Hepatocyte (in vitro differentiated cells): Measurements from ENCODE around the gene ARSA. TPM values are rescaled to one million over a fixed set of nuclear protein-coding genes. Genes with fewer than 3 reads are reported as not detected.

Experiments used
- DNase-seq: peaks from one replicate; pipeline ENCODE4 v3.0.0-alpha.2; 2016; ENCODE audit warnings: low spot score
- H2AFZ ChIP-seq: fragments of 200-600 bp; sonication (generic); 2 replicates; pipeline ENCODE4 v1.6.0; 2016; ENCODE audit warnings: antibody characterized with exemption, mild to moderate bottlenecking
- H3K27ac ChIP-seq: fragments of 200-600 bp; sonication (generic); 2 replicates; pipeline ENCODE4 v1.5.1; 2016; ENCODE audit warnings: mild to moderate bottlenecking
- H3K27me3 ChIP-seq: fragments of 200-600 bp; sonication (generic); 2 replicates; pipeline ENCODE4 v1.6.1; 2016
- H3K36me3 ChIP-seq: fragments of 200-600 bp; sonication (generic); replicated peaks from 2 replicates; pipeline ENCODE4 v1.5.1; 2016; ENCODE audit warnings: low read depth; ENCODE audit not compliant: insufficient read depth
- H3K4me1 ChIP-seq: fragments of 200-600 bp; sonication (generic); 2 replicates; pipeline ENCODE4 v1.5.1; 2016; ENCODE audit warnings: mild to moderate bottlenecking, moderate library complexity; ENCODE audit not compliant: insufficient read depth
- H3K4me2 ChIP-seq: fragments of 200-600 bp; sonication (generic); 2 replicates; pipeline ENCODE4 v1.6.0; 2016
- H3K4me3 ChIP-seq: fragments of 200-600 bp; sonication (generic); 2 replicates; pipeline ENCODE4 v1.5.1; 2016; ENCODE audit warnings: mild to moderate bottlenecking
- H3K79me2 ChIP-seq: fragments of 200-600 bp; sonication (generic); 2 replicates; pipeline ENCODE4 v1.6.0; 2017; ENCODE audit warnings: mild to moderate bottlenecking
- H3K9me2 ChIP-seq: fragments of 200-600 bp; sonication (generic); replicated peaks from 2 replicates; pipeline ENCODE4 v1.6.0; 2017; ENCODE audit warnings: mild to moderate bottlenecking; ENCODE audit not compliant: insufficient read depth
- H3K9me3 ChIP-seq: fragments of 200-600 bp; sonication (generic); 2 replicates; pipeline ENCODE4 v1.5.1; 2016; ENCODE audit warnings: low read depth, mild to moderate bottlenecking
- H4K20me1 ChIP-seq: fragments of 200-600 bp; sonication (generic); 2 replicates; pipeline ENCODE4 v1.6.0; 2016; ENCODE audit warnings: mild to moderate bottlenecking; ENCODE audit not compliant: insufficient read depth, poor library complexity, severe bottlenecking
- EZH2 ChIP-seq: fragments of 200-600 bp; sonication (generic); IDR thresholded peaks from 2 replicates; pipeline ENCODE4 v1.6.1; 2016; ENCODE audit warnings: antibody characterized with exemption, mild to moderate bottlenecking, borderline replicate concordance
- EZH2phosphoT487 ChIP-seq: fragments of 200-600 bp; sonication (generic); IDR thresholded peaks from one replicate; pipeline ENCODE4 v1.6.1; 2018; ENCODE audit warnings: antibody characterized with exemption, mild to moderate bottlenecking, low read depth, moderate library complexity; ENCODE audit not compliant: unreplicated experiment, severe bottlenecking
- WGBS: methylation state at CpG from one replicate; pipeline ENCODE4 v1.1.6; 2016; ENCODE audit warnings: low lambda C conversion rate; ENCODE audit errors: missing lambda C conversion rate; 5-methylcytosine and 5-hydroxymethylcytosine counted together
- polyA plus RNA-seq: library from polyadenylated mRNA; unstranded; fragments of >200 nt; fragmentation: Nextera tagmentation; extraction: Ambion mirVana; gene quantifications from 2 replicates; pipeline ENCODE4 v1.2.1, GENCODE V29; 2016
- total RNA-seq: library from RNA; depleted of rRNA; stranded (reverse); fragments of >200 nt; gene quantifications from 2 replicates; pipeline ENCODE4 v1.2.3, GENCODE V29; 2014
- TF ChIP-seq, protein P1 (sequence below): fragments of 200-600 bp; sonication (generic); IDR thresholded peaks from 2 replicates; pipeline ENCODE4 v1.5.1; 2016; ENCODE audit warnings: antibody characterized with exemption, mild to moderate bottlenecking; ENCODE audit not compliant: poor library complexity

ARSA gene
- total and polyA plus RNA-seq, 2 experiments from 2014 or later, result 20.6 to 31.3 TPM

DNA sequence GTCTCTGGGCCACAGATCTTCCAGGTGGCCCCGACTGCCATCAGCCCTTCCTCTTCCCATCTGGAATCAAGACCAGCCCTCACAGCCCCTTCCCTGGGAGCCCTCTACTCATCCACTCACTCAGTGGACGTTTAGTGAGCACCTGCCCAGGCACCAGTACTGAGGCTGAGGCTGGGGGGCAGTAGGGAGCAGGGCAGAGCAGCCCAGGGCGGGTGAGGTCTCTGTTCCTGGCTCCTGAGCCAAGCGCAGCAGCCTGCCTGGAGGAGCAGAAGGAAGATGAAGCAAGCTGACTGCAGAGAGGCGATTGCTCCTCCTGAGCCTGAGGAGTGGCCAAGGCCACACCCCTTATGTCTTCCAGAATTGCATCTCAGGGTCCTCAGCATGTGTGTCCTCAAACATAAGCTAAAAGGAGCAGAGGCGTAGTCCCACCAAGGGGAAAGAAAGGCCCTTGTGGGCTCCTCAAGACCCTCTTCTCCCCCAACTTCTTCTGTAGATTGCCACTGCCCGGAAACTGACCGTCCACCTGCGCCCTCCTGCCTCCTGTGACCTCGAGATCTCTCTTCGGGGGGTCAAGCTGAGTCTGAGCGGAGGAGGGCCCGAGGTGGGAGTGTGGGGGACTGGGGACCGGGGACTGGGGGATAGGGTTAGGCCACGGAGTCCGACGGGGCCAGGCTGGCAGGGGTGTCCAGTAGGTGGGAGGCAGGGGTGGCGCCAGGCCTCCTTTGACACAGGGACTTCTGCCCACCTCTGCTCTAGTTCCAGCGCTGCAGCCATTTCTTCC is 21.6 kb downstream of the ARSA start:
- WGBS, result 68% methylated on average over 13 of the region's 19 CpGs
- no peak overlapping the region for H3K27ac ChIP-seq
- no peak overlapping the region for H3K4me3 ChIP-seq
- H3K79me2 ChIP-seq, result no peaks in the 10 kb centered on the region
- H3K36me3 ChIP-seq, result no peaks in the 10 kb centered on the region
- no peaks in the 10 kb centered on the region for H3K9me2 ChIP-seq
- H2AFZ ChIP-seq, result no peak overlapping the region
- no peak for DNase-seq
- H3K4me2 ChIP-seq, result no peak overlapping the region
- no peaks in the 10 kb centered on the region for H4K20me1 ChIP-seq
- no peaks in the 10 kb centered on the region for H3K4me1 ChIP-seq
- H3K9me3 ChIP-seq, result no peaks in the 10 kb centered on the region
- TF ChIP-seq, protein P1, sequence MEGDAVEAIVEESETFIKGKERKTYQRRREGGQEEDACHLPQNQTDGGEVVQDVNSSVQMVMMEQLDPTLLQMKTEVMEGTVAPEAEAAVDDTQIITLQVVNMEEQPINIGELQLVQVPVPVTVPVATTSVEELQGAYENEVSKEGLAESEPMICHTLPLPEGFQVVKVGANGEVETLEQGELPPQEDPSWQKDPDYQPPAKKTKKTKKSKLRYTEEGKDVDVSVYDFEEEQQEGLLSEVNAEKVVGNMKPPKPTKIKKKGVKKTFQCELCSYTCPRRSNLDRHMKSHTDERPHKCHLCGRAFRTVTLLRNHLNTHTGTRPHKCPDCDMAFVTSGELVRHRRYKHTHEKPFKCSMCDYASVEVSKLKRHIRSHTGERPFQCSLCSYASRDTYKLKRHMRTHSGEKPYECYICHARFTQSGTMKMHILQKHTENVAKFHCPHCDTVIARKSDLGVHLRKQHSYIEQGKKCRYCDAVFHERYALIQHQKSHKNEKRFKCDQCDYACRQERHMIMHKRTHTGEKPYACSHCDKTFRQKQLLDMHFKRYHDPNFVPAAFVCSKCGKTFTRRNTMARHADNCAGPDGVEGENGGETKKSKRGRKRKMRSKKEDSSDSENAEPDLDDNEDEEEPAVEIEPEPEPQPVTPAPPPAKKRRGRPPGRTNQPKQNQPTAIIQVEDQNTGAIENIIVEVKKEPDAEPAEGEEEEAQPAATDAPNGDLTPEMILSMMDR, result no peak
- TF ChIP-seq EZH2phosphoT487 (no peak), EZH2 (no peak)
- peaks cover 22% of the 10 kb centered on the region for H3K27me3 ChIP-seq

DNA sequence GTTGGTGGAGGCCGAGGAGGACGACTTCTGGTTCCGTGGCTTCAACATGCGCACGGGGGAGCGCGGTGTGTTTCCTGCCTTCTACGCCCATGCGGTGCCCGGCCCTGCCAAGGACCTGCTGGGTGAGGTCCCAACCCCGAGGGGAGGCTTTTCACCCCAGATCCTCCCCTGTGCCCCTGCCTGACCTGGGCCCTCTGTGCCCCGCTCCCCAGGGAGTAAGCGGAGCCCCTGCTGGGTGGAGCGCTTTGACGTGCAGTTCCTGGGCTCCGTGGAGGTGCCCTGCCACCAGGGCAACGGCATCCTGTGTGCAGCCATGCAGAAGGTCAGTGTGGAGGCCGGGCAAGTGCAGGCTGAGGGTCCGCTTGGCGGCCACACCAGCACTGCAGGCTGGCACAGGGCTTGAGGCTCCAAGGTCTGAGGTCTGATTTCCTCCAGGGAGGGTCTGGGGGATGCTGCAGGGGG is 22.3 kb downstream of the ARSA start:
- Histone ChIP-seq H3K36me3 (no peaks in the 10 kb centered on the region), H3K4me1 (peaks cover 3% of the 10 kb centered on the region), H3K9me3 (no peaks in the 10 kb centered on the region), H3K79me2 (no peaks in the 10 kb centered on the region), H2AFZ (no peak overlapping the region), H3K9me2 (no peaks in the 10 kb centered on the region), H3K4me3 (no peak overlapping the region), H4K20me1 (no peaks in the 10 kb centered on the region), H3K27ac (no peak overlapping the region), H3K27me3 (peaks cover 27% of the 10 kb centered on the region), H3K4me2 (no peak overlapping the region)
- TF ChIP-seq EZH2, result no peak
- TF ChIP-seq, protein P1, result no peak
- no peak for DNase-seq
- 93% methylated on average over 16 of the region's 20 CpGs for WGBS

DNA sequence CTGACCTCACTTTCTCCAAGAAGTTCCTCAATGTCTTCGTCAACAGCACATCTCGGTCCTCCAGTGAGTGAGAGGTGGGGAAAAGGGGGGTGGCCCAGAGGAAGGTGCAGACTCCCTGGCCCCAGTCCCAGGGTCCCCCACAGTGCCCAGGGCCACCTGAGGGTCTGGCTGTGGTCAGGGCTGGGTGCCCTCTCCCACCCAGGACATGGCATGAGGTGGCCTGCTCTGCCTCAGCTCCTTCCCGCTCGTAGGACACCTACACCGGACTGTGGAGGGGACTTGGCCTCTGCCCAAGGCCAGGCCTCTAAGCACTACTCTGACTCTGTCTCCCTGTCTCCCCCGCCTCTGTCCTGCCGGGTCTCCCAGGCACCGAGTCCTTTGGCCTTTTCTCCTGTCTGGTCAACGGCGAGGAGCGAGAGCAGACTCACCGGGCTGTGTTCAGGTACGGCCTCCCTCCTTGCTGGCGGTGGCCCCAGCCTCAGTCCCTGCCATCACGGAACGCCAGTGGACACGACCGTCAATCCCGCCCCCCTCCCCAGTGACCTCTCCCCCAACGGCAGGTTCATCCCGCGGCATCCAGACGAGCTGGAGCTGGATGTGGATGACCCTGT is 22.8 kb downstream of the ARSA start:
- Histone ChIP-seq H3K4me2 (no peak overlapping the region), H3K4me1 (peaks cover 3% of the 10 kb centered on the region), H4K20me1 (no peaks in the 10 kb centered on the region), H3K36me3 (no peaks in the 10 kb centered on the region), H2AFZ (no peak overlapping the region), H3K9me2 (no peaks in the 10 kb centered on the region), H3K79me2 (no peaks in the 10 kb centered on the region), H3K27ac (no peak overlapping the region), H3K27me3 (peaks cover 27% of the 10 kb centered on the region), H3K9me3 (no peaks in the 10 kb centered on the region), H3K4me3 (no peak overlapping the region)
- TF ChIP-seq, protein P1, result no peak
- TF ChIP-seq EZH2phosphoT487, result no peak
- no peak for TF ChIP-seq EZH2
- no peak for DNase-seq
- WGBS, result 94% methylated on average over 23 of the region's 23 CpGs
